Mesendoderm (in vitro differentiated cells): ENCODE measurements around the gene LRP8.

ENCODE experiments used
- DNase-seq: peaks from one replicate; pipeline ENCODE4 v3.0.0; 2013
- H2AK5ac ChIP-seq: 2 replicates; pipeline ENCODE4 v1.6.1; 2013; ENCODE audit warnings: low read length, inconsistent platforms
- H2BK120ac ChIP-seq: 2 replicates; pipeline ENCODE4 v1.6.1; 2013; ENCODE audit warnings: low read depth, mild to moderate bottlenecking, low read length, moderate library complexity, mixed read lengths
- H2BK15ac ChIP-seq: replicated peaks from 2 replicates; pipeline ENCODE4 v1.6.1; 2013; ENCODE audit warnings: low read depth, mild to moderate bottlenecking, moderate library complexity
- H2BK5ac ChIP-seq: 2 replicates; pipeline ENCODE4 v1.6.1; 2013; ENCODE audit warnings: low read length, inconsistent platforms
- H3K18ac ChIP-seq: 2 replicates; pipeline ENCODE4 v1.6.1; 2013; ENCODE audit warnings: mild to moderate bottlenecking, low read length, mixed read lengths
- H3K23ac ChIP-seq: one replicate; pipeline ENCODE4 v1.6.1; 2013; ENCODE audit warnings: low read length
- H3K27ac ChIP-seq: 2 replicates; pipeline ENCODE4 v1.5.1; 2013; ENCODE audit warnings: low read depth, mild to moderate bottlenecking, inconsistent platforms, low read length, moderate library complexity
- H3K27me3 ChIP-seq: 2 replicates; pipeline ENCODE4 v1.6.1; 2013; ENCODE audit warnings: low read length, control low read depth, mild to moderate bottlenecking, inconsistent platforms; ENCODE audit not compliant: insufficient read depth, poor library complexity
- H3K36me3 ChIP-seq: 2 replicates; pipeline ENCODE4 v1.6.1; 2013; ENCODE audit warnings: low read length, inconsistent platforms; ENCODE audit not compliant: control insufficient read depth, insufficient read depth
- H3K4ac ChIP-seq: one replicate; pipeline ENCODE4 v1.6.1; 2013; ENCODE audit warnings: low read depth, mild to moderate bottlenecking, low read length, moderate library complexity
- H3K4me1 ChIP-seq: 2 replicates; pipeline ENCODE4 v1.6.1; 2013; ENCODE audit warnings: low read depth, low read length, inconsistent platforms; ENCODE audit not compliant: control insufficient read depth
- H3K4me2 ChIP-seq: 2 replicates; pipeline ENCODE4 v1.6.1; 2013; ENCODE audit warnings: low read length
- H3K4me3 ChIP-seq: 2 replicates; pipeline ENCODE4 v1.5.1; 2013; ENCODE audit warnings: mild to moderate bottlenecking, low read length
- H3K56ac ChIP-seq: one replicate; pipeline ENCODE4 v1.6.1; 2013; ENCODE audit warnings: low read length
- H3K79me1 ChIP-seq: 2 replicates; pipeline ENCODE4 v1.6.1; 2013; ENCODE audit warnings: low read length, inconsistent platforms
- H3K79me2 ChIP-seq: 2 replicates; pipeline ENCODE4 v1.6.1; 2013; ENCODE audit warnings: mild to moderate bottlenecking, low read length; ENCODE audit not compliant: control insufficient read depth, insufficient read depth
- H3K9ac ChIP-seq: 2 replicates; pipeline ENCODE4 v1.6.1; 2013; ENCODE audit warnings: low read length, inconsistent platforms
- H4K5ac ChIP-seq: one replicate; pipeline ENCODE4 v1.6.1; 2013; ENCODE audit warnings: low read length
- H4K8ac ChIP-seq: one replicate; pipeline ENCODE4 v1.6.1; 2013; ENCODE audit warnings: low read depth, mild to moderate bottlenecking, control low read depth, low read length, moderate library complexity
- WGBS: extraction: QIAGEN DNeasy Blood & Tissue Kit; methylation state at CpG from one replicate; pipeline ENCODE4 v1.1.7; 2013; ENCODE audit warnings: low lambda C conversion rate, missing lambda C conversion rate; ENCODE audit not compliant: insufficient coverage; ENCODE audit errors: extremely low coverage; 5-methylcytosine and 5-hydroxymethylcytosine counted together

Gene LRP8

DNA sequence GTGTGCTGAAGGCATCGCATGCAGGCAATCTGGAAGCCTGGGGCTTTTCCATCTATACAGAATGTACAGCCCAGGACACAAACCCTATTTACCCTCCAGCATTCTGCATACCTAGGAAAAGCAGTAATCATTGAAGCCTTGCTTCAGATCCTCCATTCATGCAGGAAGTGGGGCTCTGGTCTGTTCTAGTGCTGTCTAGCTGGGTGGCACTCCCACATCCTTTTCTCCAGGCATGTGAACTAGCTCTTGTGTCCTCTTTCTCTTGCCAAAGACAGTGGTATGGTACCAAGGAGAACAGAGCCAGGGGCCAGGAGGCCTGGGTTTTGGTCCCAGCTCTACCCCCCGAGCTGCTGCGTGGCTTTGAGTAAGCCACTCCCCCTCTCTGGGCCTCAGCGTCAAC is 21.7 kb downstream of the LRP8 start:
- H3K9ac ChIP-seq = no peak overlapping the region
- no peak overlapping the region for H3K23ac ChIP-seq
- H2BK15ac ChIP-seq = no peak overlapping the region
- no peak overlapping the region for H3K27ac ChIP-seq
- no peak overlapping the region for H2BK120ac ChIP-seq
- no peak overlapping the region for H3K4me2 ChIP-seq
- no peak overlapping the region for H3K4ac ChIP-seq
- H3K56ac ChIP-seq = no peak overlapping the region
- H2AK5ac ChIP-seq = no peak overlapping the region
- WGBS = no CpG with 5 or more reads among the region's 4 CpGs
- H3K36me3 ChIP-seq = peaks cover 7% of the 10 kb centered on the region
- peaks cover 47% of the 10 kb centered on the region for H3K79me1 ChIP-seq
- peaks cover 31% of the 10 kb centered on the region for H3K79me2 ChIP-seq
- H4K8ac ChIP-seq = no peak overlapping the region
- H4K5ac ChIP-seq = no peak overlapping the region
- H3K4me1 ChIP-seq = no peaks in the 10 kb centered on the region
- DNase-seq = no peak
- no peaks in the 10 kb centered on the region for H3K27me3 ChIP-seq
- no peak overlapping the region for H2BK5ac ChIP-seq
- no peak overlapping the region for H3K4me3 ChIP-seq
- H3K18ac ChIP-seq = no peak overlapping the region

DNA sequence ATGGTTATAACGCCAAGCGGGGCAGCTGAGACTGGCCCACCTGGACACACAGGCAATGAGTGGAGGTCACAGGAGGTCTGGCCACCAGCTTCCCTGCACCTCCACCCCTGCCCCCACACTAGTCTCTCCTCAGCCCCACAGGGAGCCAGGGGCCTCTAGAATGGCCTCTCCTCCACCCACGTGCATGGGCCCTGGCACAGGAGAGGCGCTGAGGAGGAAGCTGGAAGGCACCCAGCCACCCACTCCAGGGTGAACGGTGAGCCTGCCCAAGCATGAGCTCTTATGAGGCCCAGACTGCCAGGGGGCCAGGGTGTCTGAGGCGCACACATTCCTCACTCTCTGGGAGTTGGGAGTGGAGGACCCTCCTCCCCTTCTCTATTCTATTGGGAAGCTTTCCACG is 22.2 kb downstream of the LRP8 start:
- H2BK120ac ChIP-seq = no peak overlapping the region
- DNase-seq = no peak
- no peaks in the 10 kb centered on the region for H3K27me3 ChIP-seq
- H3K4me3 ChIP-seq = no peak overlapping the region
- no peak overlapping the region for H2AK5ac ChIP-seq
- H3K79me1 ChIP-seq = peaks cover 51% of the 10 kb centered on the region
- no peak overlapping the region for H3K56ac ChIP-seq
- no peak overlapping the region for H3K23ac ChIP-seq
- H3K9ac ChIP-seq = no peak overlapping the region
- H3K27ac ChIP-seq = no peak overlapping the region
- no peak overlapping the region for H2BK15ac ChIP-seq
- no peak overlapping the region for H4K8ac ChIP-seq
- no peaks in the 10 kb centered on the region for H3K4me1 ChIP-seq
- no peak overlapping the region for H2BK5ac ChIP-seq
- no peak overlapping the region for H3K4me2 ChIP-seq
- peaks cover 31% of the 10 kb centered on the region for H3K79me2 ChIP-seq
- H3K36me3 ChIP-seq = peaks cover 7% of the 10 kb centered on the region
- H4K5ac ChIP-seq = no peak overlapping the region
- no peak overlapping the region for H3K4ac ChIP-seq
- H3K18ac ChIP-seq = no peak overlapping the region
- no CpG with 5 or more reads among the region's 7 CpGs for WGBS

DNA sequence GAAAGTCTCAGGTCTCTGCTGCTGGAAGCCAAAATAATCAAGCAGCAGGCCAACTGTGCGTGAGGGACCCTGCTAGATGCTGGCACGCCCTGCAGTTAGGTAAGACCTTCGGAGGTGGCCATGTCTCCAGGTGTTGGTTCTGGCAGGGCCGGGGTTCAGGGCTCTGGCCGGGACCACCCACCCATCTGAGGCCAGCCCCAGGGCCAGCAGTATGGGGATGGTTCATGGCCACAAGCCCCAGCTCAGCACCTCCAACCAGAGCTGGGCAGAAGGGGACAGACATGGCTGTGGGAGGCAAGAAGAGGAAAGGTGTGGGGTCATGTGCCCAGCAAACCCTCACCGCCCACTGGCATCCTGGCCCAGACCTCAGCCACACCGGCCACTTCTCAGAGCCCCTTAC is 23.3 kb downstream of the LRP8 start:
- WGBS = no CpG with 5 or more reads among the region's 7 CpGs
- H3K79me1 ChIP-seq = peaks cover 58% of the 10 kb centered on the region
- H3K27me3 ChIP-seq = no peaks in the 10 kb centered on the region
- H3K79me2 ChIP-seq = peaks cover 35% of the 10 kb centered on the region
- H3K36me3 ChIP-seq = peaks cover 5% of the 10 kb centered on the region
- no peak overlapping the region for H3K4ac ChIP-seq
- no peak overlapping the region for H3K9ac ChIP-seq
- H2AK5ac ChIP-seq = no peak overlapping the region
- H2BK5ac ChIP-seq = no peak overlapping the region
- no peak overlapping the region for H2BK15ac ChIP-seq
- no peak overlapping the region for H3K27ac ChIP-seq
- H3K56ac ChIP-seq = no peak overlapping the region
- no peak for DNase-seq
- H3K18ac ChIP-seq = no peak overlapping the region
- no peaks in the 10 kb centered on the region for H3K4me1 ChIP-seq
- H2BK120ac ChIP-seq = no peak overlapping the region
- no peak overlapping the region for H4K8ac ChIP-seq
- no peak overlapping the region for H3K4me3 ChIP-seq
- H3K23ac ChIP-seq = no peak overlapping the region
- H3K4me2 ChIP-seq = no peak overlapping the region
- H4K5ac ChIP-seq = no peak overlapping the region

DNA sequence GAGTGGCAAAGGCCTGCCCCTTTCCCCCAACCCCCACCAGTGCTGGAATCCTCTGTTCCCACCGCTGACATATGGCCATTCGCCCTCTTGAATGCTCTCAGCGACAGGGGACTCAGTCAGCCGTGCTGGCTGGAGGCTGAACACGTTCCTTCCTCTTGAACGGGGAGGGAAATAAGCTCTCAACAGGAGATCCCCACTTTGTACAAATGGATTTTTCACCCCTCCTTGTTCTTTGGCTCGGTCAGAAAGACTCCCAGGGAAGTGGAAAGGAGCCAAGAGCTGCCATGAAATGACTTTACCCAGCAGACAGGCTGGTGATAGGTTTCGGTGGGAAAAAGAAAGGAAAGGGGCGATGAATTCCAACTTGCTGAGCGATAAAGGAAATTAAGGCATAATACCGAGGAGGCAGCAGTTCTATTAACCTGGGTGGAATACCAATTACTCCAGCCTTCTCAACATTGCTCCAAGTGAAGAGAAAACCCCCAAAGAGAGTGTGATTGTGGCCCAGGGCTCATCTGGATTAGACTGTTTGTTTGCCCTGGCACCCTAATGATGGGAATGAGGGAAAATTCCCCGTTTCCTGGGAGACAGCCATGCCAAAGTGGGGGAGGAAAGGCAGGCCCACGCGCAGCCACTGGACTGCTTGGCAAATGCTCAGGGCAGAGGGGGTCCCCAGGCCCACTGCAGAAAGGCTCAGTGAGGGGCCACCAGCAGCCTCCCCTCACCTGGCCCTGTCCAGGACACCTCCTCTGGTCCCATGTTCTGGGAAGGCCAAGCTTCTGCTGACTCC is 23.9 kb downstream of the LRP8 start:
- no peak overlapping the region for H3K4me3 ChIP-seq
- no peak overlapping the region for H2BK120ac ChIP-seq
- H2AK5ac ChIP-seq = no peak overlapping the region
- H3K4ac ChIP-seq = no peak overlapping the region
- WGBS = no CpG with 5 or more reads among the region's 14 CpGs
- no peak overlapping the region for H4K5ac ChIP-seq
- H3K27ac ChIP-seq = no peak overlapping the region
- H3K56ac ChIP-seq = no peak overlapping the region
- peaks cover 4% of the 10 kb centered on the region for H3K36me3 ChIP-seq
- no peaks in the 10 kb centered on the region for H3K27me3 ChIP-seq
- H3K79me1 ChIP-seq = peaks cover 61% of the 10 kb centered on the region
- H3K4me1 ChIP-seq = no peaks in the 10 kb centered on the region
- no peak overlapping the region for H4K8ac ChIP-seq
- no peak overlapping the region for H3K23ac ChIP-seq
- H3K9ac ChIP-seq = peak overlapping the region; percentile 6
- DNase-seq = no peak
- no peak overlapping the region for H3K18ac ChIP-seq
- H3K79me2 ChIP-seq = peaks cover 37% of the 10 kb centered on the region
- H2BK15ac ChIP-seq = no peak overlapping the region
- no peak overlapping the region for H2BK5ac ChIP-seq
- no peak overlapping the region for H3K4me2 ChIP-seq

DNA sequence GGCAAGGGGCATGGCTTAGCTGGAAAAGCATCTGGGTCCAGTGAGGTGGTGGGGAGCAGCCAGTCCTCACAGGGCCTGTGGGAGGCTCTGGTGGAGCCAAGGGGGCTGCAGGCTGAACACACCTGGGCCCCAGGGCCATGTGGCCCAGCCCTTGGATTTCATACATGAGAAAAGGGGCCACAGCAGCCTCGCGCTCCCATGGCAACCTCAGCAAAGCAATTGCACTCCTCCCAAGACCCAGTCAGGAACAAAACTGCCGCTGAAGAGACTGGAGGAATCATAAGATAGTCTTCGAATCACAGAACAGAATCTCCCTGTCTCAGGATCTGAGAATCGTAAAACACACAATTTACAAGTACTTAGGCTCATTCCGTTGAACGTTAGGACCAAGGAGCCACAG is 24.6 kb downstream of the LRP8 start:
- H3K9ac ChIP-seq = no peak overlapping the region
- no peak overlapping the region for H3K4me2 ChIP-seq
- H2BK5ac ChIP-seq = no peak overlapping the region
- no peak overlapping the region for H2AK5ac ChIP-seq
- H4K8ac ChIP-seq = no peak overlapping the region
- H3K4ac ChIP-seq = no peak overlapping the region
- H2BK15ac ChIP-seq = no peak overlapping the region
- H3K36me3 ChIP-seq = peaks cover 4% of the 10 kb centered on the region
- H2BK120ac ChIP-seq = no peak overlapping the region
- WGBS = no CpG with 5 or more reads among the region's 7 CpGs
- H3K27ac ChIP-seq = no peak overlapping the region
- no peak overlapping the region for H4K5ac ChIP-seq
- peaks cover 40% of the 10 kb centered on the region for H3K79me2 ChIP-seq
- no peak overlapping the region for H3K18ac ChIP-seq
- H3K4me1 ChIP-seq = peaks cover 2% of the 10 kb centered on the region
- peaks cover 62% of the 10 kb centered on the region for H3K79me1 ChIP-seq
- H3K27me3 ChIP-seq = no peaks in the 10 kb centered on the region
- no peak for DNase-seq
- no peak overlapping the region for H3K4me3 ChIP-seq
- no peak overlapping the region for H3K56ac ChIP-seq
- H3K23ac ChIP-seq = no peak overlapping the region

DNA sequence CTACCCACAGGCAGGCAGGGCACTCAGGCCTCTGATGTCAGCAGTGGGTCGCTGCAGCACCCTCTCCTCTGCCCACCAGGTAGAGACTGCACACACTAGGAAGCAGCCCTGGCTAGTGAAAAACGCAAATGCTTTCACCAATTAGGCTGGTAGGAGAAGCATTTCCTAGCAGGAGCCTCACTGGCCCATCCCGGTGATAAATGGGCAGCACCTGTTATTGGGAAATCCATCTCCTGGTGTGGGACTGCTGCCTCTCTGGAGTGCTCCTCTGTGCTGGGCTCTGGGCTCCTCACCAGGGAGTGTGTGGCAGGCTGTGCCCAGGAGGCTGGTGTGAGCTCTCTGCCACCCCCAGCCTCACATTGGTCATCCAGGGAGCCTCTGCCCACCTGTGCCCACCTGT is 28.6 kb downstream of the LRP8 start:
- Histone ChIP-seq H3K4ac (no peak overlapping the region), H2AK5ac (no peak overlapping the region), H3K9ac (no peak overlapping the region), H3K4me3 (no peak overlapping the region), H4K5ac (no peak overlapping the region), H3K56ac (no peak overlapping the region), H3K18ac (no peak overlapping the region), H4K8ac (no peak overlapping the region), H2BK120ac (no peak overlapping the region), H3K4me1 (peaks cover 2% of the 10 kb centered on the region), H3K79me1 (peaks cover 70% of the 10 kb centered on the region), H2BK5ac (no peak overlapping the region), H3K36me3 (peaks cover 3% of the 10 kb centered on the region), H2BK15ac (no peak overlapping the region), H3K27me3 (no peaks in the 10 kb centered on the region), H3K4me2 (no peak overlapping the region), H3K79me2 (peaks cover 38% of the 10 kb centered on the region), H3K23ac (no peak overlapping the region), H3K27ac (no peak overlapping the region)
- DNase-seq = no peak
- no CpG with 5 or more reads among the region's 3 CpGs for WGBS
